Progenitor cell of endocrine pancreas (in vitro differentiated cells): ENCODE data around the gene KIF14. TPM values are rescaled to one million over a fixed set of nuclear protein-coding genes. Genes with fewer than 3 reads are reported as not detected.

Experiments used
- DNase-seq: peaks from one replicate; pipeline ENCODE4 v3.0.0; 2021; ENCODE audit warnings: low spot score; ENCODE audit not compliant: unreplicated experiment
- H3K27ac Mint-ChIP-seq: 2 replicates; pipeline ENCODE4 v1.8.0; 2021; ENCODE audit warnings: mild to moderate bottlenecking, moderate library complexity, mixed read lengths
- H3K27me3 Mint-ChIP-seq: 2 replicates; pipeline ENCODE4 v1.8.0; 2021; ENCODE audit warnings: mixed read lengths
- H3K36me3 Mint-ChIP-seq: 2 replicates; pipeline ENCODE4 v1.8.0; 2022; ENCODE audit warnings: mixed read lengths; ENCODE audit not compliant: insufficient read depth
- H3K4me1 Mint-ChIP-seq: 2 replicates; pipeline ENCODE4 v1.8.0; 2021; ENCODE audit warnings: low read depth, mixed read lengths
- H3K4me3 Mint-ChIP-seq: 2 replicates; pipeline ENCODE4 v1.8.0; 2021; ENCODE audit warnings: low read depth, mild to moderate bottlenecking, moderate library complexity, mixed read lengths
- H3K9me3 Mint-ChIP-seq: 2 replicates; pipeline ENCODE4 v1.8.0; 2021; ENCODE audit warnings: low read depth, mixed read lengths
- total RNA-seq: library from RNA; stranded (reverse); gene quantifications from 2 replicates; pipeline ENCODE4 v1.2.1, GENCODE V29; 2021
- TF ChIP-seq, protein P1 (sequence below): fragments of 200-600 bp; sonication (generic); IDR thresholded peaks from one replicate; pipeline ENCODE4 v1.5.0; 2021; ENCODE audit warnings: antibody characterized with exemption, mild to moderate bottlenecking; ENCODE audit not compliant: unreplicated experiment

Gene KIF14
- total RNA-seq, 1 donor from 2014 or later: 7.8 TPM

- DNase-seq: no peak
- H3K27me3 Mint-ChIP-seq: no peaks in the 10 kb centered on the region
- no peak overlapping the region for H3K4me3 Mint-ChIP-seq
- no peaks in the 10 kb centered on the region for H3K9me3 Mint-ChIP-seq
- peak overlapping the region; percentile 7 for H3K27ac Mint-ChIP-seq
- TF ChIP-seq, protein P1, sequence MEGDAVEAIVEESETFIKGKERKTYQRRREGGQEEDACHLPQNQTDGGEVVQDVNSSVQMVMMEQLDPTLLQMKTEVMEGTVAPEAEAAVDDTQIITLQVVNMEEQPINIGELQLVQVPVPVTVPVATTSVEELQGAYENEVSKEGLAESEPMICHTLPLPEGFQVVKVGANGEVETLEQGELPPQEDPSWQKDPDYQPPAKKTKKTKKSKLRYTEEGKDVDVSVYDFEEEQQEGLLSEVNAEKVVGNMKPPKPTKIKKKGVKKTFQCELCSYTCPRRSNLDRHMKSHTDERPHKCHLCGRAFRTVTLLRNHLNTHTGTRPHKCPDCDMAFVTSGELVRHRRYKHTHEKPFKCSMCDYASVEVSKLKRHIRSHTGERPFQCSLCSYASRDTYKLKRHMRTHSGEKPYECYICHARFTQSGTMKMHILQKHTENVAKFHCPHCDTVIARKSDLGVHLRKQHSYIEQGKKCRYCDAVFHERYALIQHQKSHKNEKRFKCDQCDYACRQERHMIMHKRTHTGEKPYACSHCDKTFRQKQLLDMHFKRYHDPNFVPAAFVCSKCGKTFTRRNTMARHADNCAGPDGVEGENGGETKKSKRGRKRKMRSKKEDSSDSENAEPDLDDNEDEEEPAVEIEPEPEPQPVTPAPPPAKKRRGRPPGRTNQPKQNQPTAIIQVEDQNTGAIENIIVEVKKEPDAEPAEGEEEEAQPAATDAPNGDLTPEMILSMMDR: no peak
- H3K36me3 Mint-ChIP-seq: peaks cover 23% of the 10 kb centered on the region
- H3K4me1 Mint-ChIP-seq: no peaks in the 10 kb centered on the region
These were observed 32.5 kb upstream of the KIF14 start for GRCh38 chr1:200653022-200653462.

- Mint-ChIP-seq H3K36me3 (peaks cover 21% of the 10 kb centered on the region), H3K27ac (no peak overlapping the region), H3K4me1 (no peaks in the 10 kb centered on the region), H3K27me3 (no peaks in the 10 kb centered on the region), H3K4me3 (no peak overlapping the region), H3K9me3 (no peaks in the 10 kb centered on the region)
- DNase-seq: no peak
- TF ChIP-seq, protein P1: no peak
These were observed 31.8 kb upstream of the KIF14 start for GRCh38 chr1:200652378-200652777.

DNA sequence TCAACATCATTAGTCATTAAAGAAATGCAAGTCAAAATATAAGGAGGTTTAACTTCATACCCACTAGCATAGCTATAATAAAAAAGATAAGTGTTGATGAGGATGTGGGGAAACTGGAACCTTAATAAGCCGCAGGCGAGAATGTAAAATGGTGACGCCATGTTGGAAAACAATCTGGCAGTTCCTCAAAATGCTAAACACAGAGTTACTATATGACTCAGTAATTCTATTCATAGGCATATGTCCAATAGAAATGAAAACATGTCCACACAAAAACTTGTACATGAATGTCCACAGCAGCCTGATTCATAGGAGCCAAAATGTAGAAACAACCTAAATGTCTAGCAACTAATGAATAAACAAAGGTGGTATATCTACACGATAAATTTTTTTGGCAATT lies 26.0 kb upstream of the KIF14 start:
- H3K4me3 Mint-ChIP-seq: no peak overlapping the region
- DNase-seq: no peak
- H3K27me3 Mint-ChIP-seq: no peaks in the 10 kb centered on the region
- H3K9me3 Mint-ChIP-seq: no peaks in the 10 kb centered on the region
- TF ChIP-seq, protein P1: no peak
- H3K4me1 Mint-ChIP-seq: no peaks in the 10 kb centered on the region
- H3K36me3 Mint-ChIP-seq: peaks cover 11% of the 10 kb centered on the region
- no peak overlapping the region for H3K27ac Mint-ChIP-seq

GRCh38 chr1:200644021-200644420 lies 23.5 kb upstream of the KIF14 start:
- Mint-ChIP-seq H3K4me1 (no peaks in the 10 kb centered on the region), H3K9me3 (no peaks in the 10 kb centered on the region), H3K4me3 (no peak overlapping the region), H3K27ac (peak overlapping the region; percentile 10), H3K36me3 (peaks cover 11% of the 10 kb centered on the region), H3K27me3 (no peaks in the 10 kb centered on the region)
- TF ChIP-seq, protein P1: no peak
- no peak for DNase-seq

- TF ChIP-seq, protein P1: no peak
- no peak for DNase-seq
- Mint-ChIP-seq H3K4me3 (no peak overlapping the region), H3K9me3 (no peaks in the 10 kb centered on the region), H3K4me1 (no peaks in the 10 kb centered on the region), H3K27ac (peak overlapping the region; percentile 76), H3K27me3 (no peaks in the 10 kb centered on the region), H3K36me3 (peaks cover 10% of the 10 kb centered on the region)
These were observed 21.9 kb upstream of the KIF14 start for GRCh38 chr1:200642481-200642880.
